HG03175 (cell line): ENCODE results near the gene FHIT.

Experiments
- ATAC-seq: cut with Tn5 transposase; IDR thresholded peaks from one replicate; pipeline ENCODE4 v1.9.1; 2021; ENCODE audit warnings: mild to moderate bottlenecking, moderate library complexity; ENCODE audit not compliant: unreplicated experiment

The FHIT gene

GRCh38 chr3:59798372-59799086 lies 1452.7 kb downstream of the FHIT start:
- no peak for ATAC-seq

- no peak for ATAC-seq
Measured at GRCh38 chr3:59797533-59797932, 1453.7 kb downstream of the FHIT start.

DNA sequence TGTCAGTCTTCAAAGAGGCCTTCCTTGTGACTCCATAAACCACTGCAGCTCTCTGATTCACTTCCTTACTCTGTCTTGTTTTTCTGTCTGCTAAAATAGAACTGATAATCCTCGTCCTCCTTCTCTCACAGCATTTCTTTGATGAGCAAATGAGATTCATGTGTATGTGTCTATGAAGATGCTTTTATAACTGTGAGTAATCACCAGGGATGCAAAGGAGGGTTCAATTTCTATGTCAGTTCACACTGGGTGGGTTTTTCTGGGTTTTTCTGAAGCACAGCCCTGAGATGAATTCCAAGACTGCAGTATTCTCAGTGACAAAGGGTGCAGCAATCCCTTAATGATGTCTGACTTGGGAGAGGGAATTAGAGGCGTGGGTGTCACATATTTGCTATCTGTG lies 1454.8 kb downstream of the FHIT start:
- ATAC-seq = no peak

DNA sequence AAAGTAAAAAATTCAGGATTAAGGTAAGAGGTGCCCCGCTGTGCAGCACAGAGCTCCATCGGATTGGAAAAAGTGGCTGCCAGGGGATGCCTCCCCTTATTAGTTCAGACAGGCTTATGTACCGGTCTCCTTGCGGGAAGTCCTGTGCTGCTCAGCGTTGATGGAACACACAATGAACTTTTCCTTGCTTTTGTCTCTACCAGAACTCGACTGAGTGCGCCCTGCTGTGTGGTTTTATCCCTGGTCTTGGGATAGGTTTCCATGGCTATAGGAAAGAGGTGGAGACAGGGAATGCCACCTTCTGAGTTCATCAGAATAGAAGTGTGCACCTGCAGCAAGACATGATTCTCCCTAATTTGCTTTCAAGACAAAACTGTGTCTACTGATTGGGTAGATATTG lies 1455.5 kb downstream of the FHIT start:
- no peak for ATAC-seq

- no peak for ATAC-seq
Measured at GRCh38 chr3:59793976-59794375, 1457.3 kb downstream of the FHIT start.

DNA sequence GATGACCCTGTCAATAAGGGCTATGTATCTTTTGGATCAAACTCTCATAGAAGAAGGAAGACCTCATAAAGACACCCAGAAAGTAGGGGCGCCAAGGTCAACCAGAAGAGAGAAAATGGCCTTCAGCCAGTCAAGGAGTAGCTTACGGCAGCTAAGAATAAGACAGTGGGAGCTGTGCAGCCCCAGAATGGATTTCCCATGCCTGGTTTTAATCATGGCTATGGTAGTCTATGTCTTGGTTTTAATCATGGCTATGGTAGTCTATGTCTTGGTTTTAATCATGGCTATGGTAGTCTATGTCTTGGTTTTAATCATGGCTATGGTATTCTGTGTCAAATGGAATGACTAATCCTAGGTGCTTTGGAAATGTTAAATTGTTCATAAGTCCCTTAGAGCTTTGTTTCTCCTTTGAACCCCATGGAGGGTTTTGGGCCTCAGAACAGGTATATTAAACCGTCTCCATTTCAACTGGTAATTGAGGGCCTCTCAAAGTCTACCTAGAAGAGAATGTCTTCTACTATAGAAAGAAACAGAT lies 1459.4 kb downstream of the FHIT start:
- no peak for ATAC-seq

- no peak for ATAC-seq
Measured at GRCh38 chr3:59790241-59790640, 1461.0 kb downstream of the FHIT start.

GRCh38 chr3:59788801-59789200 lies 1462.5 kb downstream of the FHIT start:
- no peak for ATAC-seq

DNA sequence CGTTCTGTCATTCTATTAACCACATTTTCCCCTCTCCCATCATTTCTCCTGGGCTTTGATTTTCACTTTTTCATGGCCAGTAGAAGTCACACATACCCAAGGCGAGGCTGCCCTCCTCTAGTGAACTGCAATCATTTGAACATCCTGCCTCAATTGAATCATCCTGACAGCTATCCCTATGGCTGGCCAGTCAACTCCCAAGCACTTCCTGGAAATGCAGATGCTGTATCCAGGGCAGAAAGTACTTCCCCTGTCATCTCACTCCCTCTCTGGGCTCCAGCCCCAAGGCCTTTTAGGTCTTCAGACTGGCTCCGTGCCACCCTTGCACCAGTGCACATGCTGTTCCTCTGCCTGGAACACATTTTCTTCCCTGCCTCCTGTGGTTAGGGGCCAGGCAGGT lies 1463.1 kb downstream of the FHIT start:
- no peak for ATAC-seq

- no peak for ATAC-seq
Measured at GRCh38 chr3:59786374-59786773, 1464.9 kb downstream of the FHIT start.

DNA sequence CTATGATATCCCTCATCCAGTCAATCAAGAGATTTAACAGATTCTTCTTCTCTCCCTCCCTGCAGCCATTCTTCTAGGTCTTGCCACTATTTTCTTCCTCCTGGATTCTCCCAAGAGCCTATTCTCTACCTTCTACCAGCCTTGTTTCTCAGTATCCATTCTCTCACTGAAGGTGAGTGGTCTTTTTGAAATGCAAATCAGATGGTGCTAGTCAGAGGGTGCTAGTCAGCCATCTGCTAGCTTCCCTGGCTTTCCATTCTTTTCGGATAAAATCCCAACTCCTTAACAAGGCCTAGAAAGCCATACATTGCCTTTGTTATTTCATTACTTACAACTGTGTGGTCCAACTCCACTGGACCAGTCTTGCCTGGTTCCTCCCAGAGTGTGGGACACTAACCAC lies 1467.1 kb downstream of the FHIT start:
- no peak for ATAC-seq

DNA sequence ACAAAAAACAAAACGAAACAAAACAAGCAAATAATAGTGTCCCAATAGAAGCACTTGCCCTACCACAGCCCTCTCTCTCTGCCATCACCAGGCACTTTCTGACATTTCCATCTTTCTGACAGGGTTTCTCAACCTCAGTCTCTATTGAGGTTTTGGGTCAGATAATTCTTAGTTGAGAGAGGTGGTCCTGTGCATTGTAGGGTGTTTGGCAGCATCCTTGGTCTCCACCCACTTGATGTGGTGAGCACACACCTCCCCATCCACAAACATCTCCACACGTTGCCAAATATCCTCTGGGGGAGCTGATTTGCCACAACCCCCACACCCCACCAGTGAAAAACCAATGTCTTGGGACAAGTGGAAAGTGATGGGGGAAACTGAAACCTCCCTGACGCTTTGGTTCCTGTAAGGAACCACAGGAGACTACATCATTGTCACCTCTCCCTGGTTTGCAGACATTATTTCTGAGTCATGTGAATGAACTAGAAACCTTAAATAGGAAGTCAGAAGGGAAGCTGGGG lies 1467.7 kb downstream of the FHIT start:
- ATAC-seq = peak; percentile 55

DNA sequence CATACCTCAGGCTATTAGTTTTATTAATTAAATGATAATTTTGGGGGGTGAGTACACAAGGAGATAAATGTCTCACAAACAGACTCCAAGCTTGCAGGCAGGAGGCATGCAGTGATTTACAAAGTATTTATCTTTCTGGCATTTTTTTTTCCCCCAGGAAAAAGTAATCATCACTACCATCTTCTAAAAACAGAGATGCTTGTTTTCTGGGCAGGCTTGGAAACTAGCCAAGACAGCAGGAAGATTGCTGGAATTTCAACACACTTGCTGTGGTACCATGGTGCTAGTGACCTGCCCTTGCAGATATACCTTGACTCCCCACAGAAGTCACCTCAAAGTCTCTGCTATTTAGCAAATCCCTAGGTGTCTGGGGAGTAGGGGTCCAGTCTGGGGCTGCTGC lies 1468.6 kb downstream of the FHIT start:
- no peak for ATAC-seq

DNA sequence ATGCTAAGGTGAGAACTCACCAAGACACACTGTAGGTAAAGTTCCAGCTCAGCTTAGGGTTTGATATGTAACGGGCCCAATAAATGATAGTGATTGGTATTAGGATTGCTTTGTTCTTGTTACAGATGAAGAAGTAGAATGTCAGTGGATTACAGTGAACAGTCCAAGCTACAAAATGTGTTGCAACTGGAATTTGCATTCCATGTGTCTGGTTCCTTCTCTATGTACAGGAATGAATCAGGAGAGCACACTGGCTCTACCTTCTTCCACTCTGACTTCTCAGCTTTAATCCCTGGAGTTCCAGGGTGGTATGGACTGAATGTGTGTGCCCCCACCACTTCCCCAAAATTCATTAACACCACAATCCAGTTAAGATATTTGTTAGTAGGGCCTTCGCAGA lies 1471.0 kb downstream of the FHIT start:
- ATAC-seq = no peak

DNA sequence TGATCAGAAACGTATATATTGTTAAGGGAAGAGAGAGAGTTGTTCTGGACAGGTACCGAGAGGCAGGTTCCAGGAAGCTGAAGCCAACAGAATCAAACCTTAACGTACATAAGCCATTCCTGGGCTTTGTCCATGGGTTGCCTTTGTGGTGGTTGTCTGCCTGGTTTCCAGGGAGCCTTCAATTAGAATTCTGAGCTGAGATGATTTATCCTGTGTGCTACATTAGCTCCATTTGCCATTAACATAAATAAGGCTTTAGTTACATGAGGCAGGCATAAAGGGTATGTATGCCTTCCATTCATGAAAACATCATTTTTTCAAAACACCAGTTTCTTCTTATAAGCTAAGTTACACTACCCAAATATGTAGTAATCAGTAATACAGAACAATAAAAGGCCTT lies 1472.0 kb downstream of the FHIT start:
- no peak for ATAC-seq

- peak; percentile 45 for ATAC-seq
Measured at GRCh38 chr3:59777667-59778077, 1473.6 kb downstream of the FHIT start.

DNA sequence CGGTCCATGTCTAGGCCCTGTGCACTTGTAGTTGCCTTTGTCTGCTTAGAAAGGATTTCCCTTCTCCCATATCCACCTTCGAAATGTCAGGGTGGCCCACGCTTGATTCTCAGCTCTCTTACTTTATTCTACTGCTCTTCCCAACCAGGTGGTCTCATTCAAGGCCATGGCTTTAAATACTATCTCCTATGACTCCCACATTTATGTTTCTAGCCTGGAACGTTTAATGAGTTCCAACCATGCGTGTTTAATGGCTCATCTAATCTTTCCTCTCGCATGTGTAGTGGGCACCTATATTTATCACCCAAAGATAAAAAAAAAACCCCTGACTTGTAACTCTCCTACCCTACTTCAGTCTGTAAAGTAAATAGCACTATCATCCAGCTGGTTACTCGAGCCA lies 1474.2 kb downstream of the FHIT start:
- ATAC-seq = no peak

DNA sequence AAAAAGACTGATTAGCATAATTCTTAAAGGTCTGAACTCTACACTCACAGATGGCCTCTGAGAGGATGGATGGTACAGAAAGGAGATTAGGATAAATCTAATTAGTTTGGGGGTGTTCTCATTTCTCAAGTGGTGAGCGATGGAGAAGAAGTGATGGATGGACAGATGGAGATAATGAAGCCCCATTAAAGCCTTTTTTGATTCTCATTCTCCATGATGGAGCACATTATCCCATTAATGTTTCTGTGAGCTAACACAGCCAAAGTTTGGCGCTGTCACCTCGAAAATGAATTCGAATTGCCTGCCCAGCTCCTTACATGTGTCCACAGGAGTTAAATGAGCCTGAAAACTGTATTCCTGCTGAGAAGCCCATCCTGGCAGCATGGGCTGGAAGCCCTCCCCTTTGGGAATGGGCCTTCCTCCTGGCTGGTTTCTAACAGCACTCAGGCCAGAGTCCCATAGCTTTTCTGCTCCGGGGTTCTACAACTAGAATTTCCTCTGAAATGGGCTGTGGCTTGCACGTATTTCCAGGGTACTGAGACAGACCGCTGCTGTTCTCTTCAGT lies 1475.4 kb downstream of the FHIT start:
- no peak for ATAC-seq

DNA sequence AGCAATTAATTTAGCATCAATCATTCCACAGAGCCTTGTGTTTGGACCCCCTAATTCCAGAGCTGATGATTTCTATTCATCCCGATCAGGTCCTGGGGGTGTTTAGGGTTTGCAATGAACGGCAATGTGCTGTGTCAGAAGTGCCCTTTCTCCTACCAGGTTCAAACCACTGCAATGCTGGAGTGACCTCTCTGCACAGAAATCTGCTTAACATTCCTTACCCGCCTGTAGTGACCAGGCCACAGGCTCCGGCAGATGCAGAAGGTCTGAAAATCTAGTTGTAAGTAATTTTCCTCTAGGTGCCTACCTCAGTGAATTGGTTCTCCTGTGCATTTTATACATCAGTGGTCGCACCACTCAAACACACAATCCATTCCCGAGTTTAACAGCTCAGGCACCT lies 1476.1 kb downstream of the FHIT start:
- ATAC-seq = no peak

DNA sequence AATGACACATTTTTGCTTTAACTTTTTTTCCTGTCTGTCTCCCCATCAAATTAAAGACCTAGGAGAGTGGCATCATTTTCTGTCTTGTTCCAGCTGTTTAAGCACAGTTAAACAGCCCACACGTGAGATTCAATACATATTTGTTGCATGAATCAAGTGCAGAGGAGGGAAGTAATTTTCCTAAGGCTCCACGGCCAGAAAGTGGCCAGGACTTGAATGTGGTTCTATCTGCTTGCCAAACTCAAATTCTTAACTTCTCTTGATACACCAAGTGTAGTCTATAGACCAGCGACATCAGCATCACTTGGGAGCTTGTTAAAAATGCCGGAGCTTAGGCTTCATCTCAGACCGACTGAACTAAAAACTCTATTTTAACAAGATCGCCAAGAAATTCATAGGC lies 1476.6 kb downstream of the FHIT start:
- ATAC-seq = no peak

DNA sequence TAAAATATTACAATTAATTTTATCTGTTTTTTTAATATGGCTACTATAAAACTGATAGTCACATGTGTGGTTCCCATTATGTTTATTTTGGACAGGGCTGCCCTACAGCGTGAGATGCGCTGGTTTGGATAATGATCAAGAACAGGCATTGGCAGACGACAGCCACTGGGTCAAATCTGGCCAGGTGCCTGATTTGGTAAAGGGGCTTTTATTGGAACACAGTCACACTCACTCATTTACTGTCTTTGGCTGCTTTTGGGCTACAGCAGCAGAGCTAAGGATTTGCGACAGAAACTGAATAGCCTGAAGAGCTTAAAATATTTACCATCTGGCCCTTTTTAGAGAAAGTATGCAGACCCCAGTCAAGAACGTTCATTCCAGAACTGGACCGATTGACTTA lies 1477.3 kb downstream of the FHIT start:
- no peak for ATAC-seq
